K562 (cell line): ENCODE results near the gene ZNF512B. TPM values are rescaled to one million over a fixed set of nuclear protein-coding genes. Genes with fewer than 3 reads are reported as not detected.

Experiments
- CBX1 ChIP-seq: sonication (generic); IDR thresholded peaks from 2 replicates; pipeline ENCODE4 v1.6.1; 2016; ENCODE audit warnings: antibody characterized with exemption, low read depth, mild to moderate bottlenecking
- ERF ChIP-seq: fragments of 450-650 bp; formaldehyde crosslinking; IDR thresholded peaks from 2 replicates; pipeline ENCODE4 v1.4.0; 2020; ENCODE audit warnings: mild to moderate bottlenecking, mixed read lengths
- EWSR1 ChIP-seq: fragments of 450-650 bp; IDR thresholded peaks from 2 replicates; pipeline ENCODE4 v1.6.1; 2018; ENCODE audit warnings: borderline replicate concordance, mild to moderate bottlenecking, low read depth, moderate library complexity; ENCODE audit not compliant: partially characterized antibody
- HEY1 ChIP-seq: fragments of 250-450 bp; sonication (Bioruptor Pico); IDR thresholded peaks from 2 replicates; pipeline ENCODE4 v1.5.0; 2020; ENCODE audit warnings: mild to moderate bottlenecking, moderate library complexity, borderline replicate concordance
- LCOR ChIP-seq: sonication (generic); formaldehyde crosslinking; IDR thresholded peaks from 2 replicates; pipeline ENCODE4 v1.8.0; 2022; ENCODE audit warnings: mild to moderate bottlenecking, missing genetic modification reagents
- NFRKB ChIP-seq: fragments of 450-650 bp; IDR thresholded peaks from 2 replicates; pipeline ENCODE4 v1.6.1; 2016; ENCODE audit warnings: low read depth
- PRMT5 ChIP-seq: sonication (generic); formaldehyde crosslinking; IDR thresholded peaks from 2 replicates; pipeline ENCODE4 v1.5.0; 2020; ENCODE audit warnings: missing genetic modification reagents
- RBFOX2 ChIP-seq: fragments of 200-400 bp; formaldehyde crosslinking; IDR thresholded peaks from 2 replicates; pipeline ENCODE4 v1.6.1; 2017; ENCODE audit warnings: low read depth, mild to moderate bottlenecking, low read length, moderate library complexity
- RREB1 ChIP-seq: fragments of 250-450 bp; sonication (Bioruptor Pico); IDR thresholded peaks from 2 replicates; pipeline ENCODE4 v1.4.0; 2020
- ZHX1 ChIP-seq: fragments of 150-350 bp; conservative IDR thresholded peaks from 2 replicates; pipeline ENCODE4 v1.6.1; 2014; ENCODE audit warnings: low read length
- ZNF217 ChIP-seq: sonication (generic); formaldehyde crosslinking; IDR thresholded peaks from 2 replicates; pipeline ENCODE4 v1.8.0; 2022; ENCODE audit warnings: mild to moderate bottlenecking, missing genetic modification reagents
- polyA plus RNA-seq, 8 experiments: library from polyadenylated mRNA; depleted of rRNA in 4 of 8; stranded (reverse) in 5 of 8; unstranded in 3 of 8; fragments of >200 nt; fragmentation: Nextera tagmentation in 2 of 8; fragmentation: Illumina TruSeq in 1 of 8; extraction: Ambion mirVana in 2 of 8; extraction: Trizol in 1 of 8; gene quantifications; 2 replicates each; pipeline versions ENCODE4 v1.2.1 to v1.2.3, GENCODE V29; 2011 to 2014; ENCODE audit warnings: inconsistent platforms in 1 of 8, missing spikeins in 1 of 8
- total RNA-seq, 7 experiments: library from RNA; depleted of rRNA in 6 of 7; stranded (reverse); fragments of >200 nt in 6 of 7; fragmentation: Illumina TruSeq in 2 of 7; extraction: Trizol in 2 of 7; gene quantifications; 2 replicates each; pipeline versions ENCODE4 v1.2.1 to v1.2.3, GENCODE V29; 2011 to 2021; ENCODE audit warnings: low replicate concordance in 1 of 7
- TF ChIP-seq, protein P1 (sequence below): fragments of 450-650 bp; IDR thresholded peaks from 2 replicates; pipeline ENCODE4 v1.6.1; 2014; ENCODE audit warnings: low read depth, mild to moderate bottlenecking, moderate library complexity, borderline replicate concordance
- TF ChIP-seq, protein P2 (sequence below): sonication (generic); formaldehyde crosslinking; IDR thresholded peaks from 2 replicates; pipeline ENCODE4 v1.8.0; 2022; ENCODE audit warnings: mild to moderate bottlenecking, missing genetic modification reagents
- TF ChIP-seq, protein P3 (sequence below): fragments of 250-450 bp; sonication (Bioruptor Pico); IDR thresholded peaks from 2 replicates; pipeline ENCODE4 v1.4.0; 2020

ZNF512B gene
- total and polyA plus RNA-seq, 9 of the 15 experiments (the other 6 are each of a cell fraction or from before 2014, with no cell fraction given), result 0.01 to 27.8 (median 8.2) TPM

DNA sequence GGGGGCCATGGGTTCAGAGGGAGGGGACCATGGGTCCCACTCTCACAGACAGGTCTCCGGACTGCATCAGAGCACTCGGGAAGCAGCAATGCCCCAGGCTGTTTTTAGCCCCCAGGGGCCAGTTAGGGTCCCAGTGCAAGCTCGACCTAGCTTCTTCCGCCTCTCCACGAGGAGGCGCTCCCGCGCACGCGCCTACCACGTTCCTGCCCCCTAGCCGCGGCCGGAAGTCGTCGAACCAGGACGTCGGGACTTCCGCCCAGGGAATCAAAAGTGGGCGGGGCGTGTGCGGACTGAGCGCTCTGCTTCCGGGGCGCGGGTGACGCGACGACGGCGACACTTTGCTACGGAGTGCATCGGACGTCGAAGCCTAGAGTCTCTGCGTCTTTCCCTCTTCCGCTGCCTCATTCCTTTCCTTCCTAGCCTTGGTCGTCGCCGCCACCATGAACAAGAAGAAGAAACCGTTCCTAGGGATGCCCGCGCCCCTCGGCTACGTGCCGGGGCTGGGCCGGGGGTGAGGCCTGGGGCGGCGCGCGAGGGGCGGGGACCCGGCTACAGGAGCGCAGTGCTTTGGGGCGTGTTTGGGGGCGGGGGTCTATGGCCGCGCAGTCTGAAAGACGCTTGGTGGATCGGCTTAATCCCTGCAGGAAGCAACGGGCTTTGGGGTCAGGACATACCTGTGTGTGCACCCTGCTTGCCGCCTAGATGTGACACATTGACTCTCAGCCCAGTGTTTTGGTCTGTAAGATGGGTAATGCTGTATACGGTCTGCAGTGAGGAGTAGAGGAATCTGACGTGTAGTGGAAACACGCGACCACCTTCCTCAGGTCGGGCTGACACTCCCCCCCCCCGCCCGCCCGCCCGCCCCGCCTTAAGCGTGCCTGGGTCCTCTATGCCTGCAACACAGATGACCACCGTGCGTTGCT is 11.3 kb upstream of the ZNF512B start, which contains the start of gene PRPF6 (continued):
- no peak for TF ChIP-seq ZHX1
- peak; percentile 44; the same call in 1 of the 2 replicates for TF ChIP-seq LCOR (CRISPR knock-in tag)
- TF ChIP-seq, protein P1, sequence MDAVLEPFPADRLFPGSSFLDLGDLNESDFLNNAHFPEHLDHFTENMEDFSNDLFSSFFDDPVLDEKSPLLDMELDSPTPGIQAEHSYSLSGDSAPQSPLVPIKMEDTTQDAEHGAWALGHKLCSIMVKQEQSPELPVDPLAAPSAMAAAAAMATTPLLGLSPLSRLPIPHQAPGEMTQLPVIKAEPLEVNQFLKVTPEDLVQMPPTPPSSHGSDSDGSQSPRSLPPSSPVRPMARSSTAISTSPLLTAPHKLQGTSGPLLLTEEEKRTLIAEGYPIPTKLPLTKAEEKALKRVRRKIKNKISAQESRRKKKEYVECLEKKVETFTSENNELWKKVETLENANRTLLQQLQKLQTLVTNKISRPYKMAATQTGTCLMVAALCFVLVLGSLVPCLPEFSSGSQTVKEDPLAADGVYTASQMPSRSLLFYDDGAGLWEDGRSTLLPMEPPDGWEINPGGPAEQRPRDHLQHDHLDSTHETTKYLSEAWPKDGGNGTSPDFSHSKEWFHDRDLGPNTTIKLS, result peak; percentile 84
- TF ChIP-seq, protein P2, sequence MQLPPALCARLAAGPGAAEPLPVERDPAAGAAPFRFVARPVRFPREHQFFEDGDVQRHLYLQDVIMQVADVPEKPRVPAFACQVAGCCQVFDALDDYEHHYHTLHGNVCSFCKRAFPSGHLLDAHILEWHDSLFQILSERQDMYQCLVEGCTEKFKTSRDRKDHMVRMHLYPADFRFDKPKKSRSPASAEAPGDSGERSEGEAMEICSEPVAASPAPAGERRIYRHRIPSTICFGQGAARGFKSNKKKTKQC (CRISPR knock-in tag), result no peak
- no peak for TF ChIP-seq ERF
- TF ChIP-seq EWSR1, result no peak
- TF ChIP-seq CBX1, result peak; percentile 79; the same call in 1 of the 2 replicates
- no peak for TF ChIP-seq HEY1 (CRISPR knock-in tag)
- peak; percentile 27; the same call in 1 of the 2 replicates for TF ChIP-seq NFRKB
- no peak for TF ChIP-seq PRMT5 (CRISPR knock-in tag)
- no peak for TF ChIP-seq ZNF217 (CRISPR knock-in tag)
- TF ChIP-seq, protein P3, sequence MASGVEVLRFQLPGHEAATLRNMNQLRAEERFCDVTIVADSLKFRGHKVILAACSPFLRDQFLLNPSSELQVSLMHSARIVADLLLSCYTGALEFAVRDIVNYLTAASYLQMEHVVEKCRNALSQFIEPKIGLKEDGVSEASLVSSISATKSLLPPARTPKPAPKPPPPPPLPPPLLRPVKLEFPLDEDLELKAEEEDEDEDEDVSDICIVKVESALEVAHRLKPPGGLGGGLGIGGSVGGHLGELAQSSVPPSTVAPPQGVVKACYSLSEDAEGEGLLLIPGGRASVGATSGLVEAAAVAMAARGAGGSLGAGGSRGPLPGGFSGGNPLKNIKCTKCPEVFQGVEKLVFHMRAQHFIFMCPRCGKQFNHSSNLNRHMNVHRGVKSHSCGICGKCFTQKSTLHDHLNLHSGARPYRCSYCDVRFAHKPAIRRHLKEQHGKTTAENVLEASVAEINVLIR (CRISPR knock-in tag), result peak; percentile 95
- TF ChIP-seq RREB1 (CRISPR knock-in tag), result no peak
- TF ChIP-seq RBFOX2, result peak; percentile 89
